IMR-90 (cell line): ENCODE data around the gene GRK2. TPM values are rescaled to one million over a fixed set of nuclear protein-coding genes. Genes with fewer than 3 reads are reported as not detected.

Source experiments
- ATAC-seq: fragments of 200-7000 bp; cut with Tn5 transposase; 2 replicates; pipeline ENCODE4 v1.9.1; 2020; ENCODE audit warnings: low read depth, mild to moderate bottlenecking, moderate library complexity
- BruUV-seq: library from RNA; stranded (reverse); fragments of 400-500 nt; replicated peaks from 2 replicates; lab custom pipeline; 2021; lab: Mats Ljungman, UMichigan
- CTCF ChIA-PET: fragments of 300-600 bp; formaldehyde crosslinking; extraction: SDS; loops from one replicate; lab custom pipeline; 2021; ENCODE audit warnings: antibody characterized with exemption; lab: Yijun Ruan, JAX
- POLR2A ChIA-PET: fragments of 300-600 bp; sonication (Branson Sonifier 250); formaldehyde crosslinking; loops from one replicate; lab custom pipeline; 2022; ENCODE audit warnings: antibody characterized with exemption; ENCODE audit not compliant: unreplicated experiment; lab: Charles Lee
- DNase-seq: peaks from one replicate; pipeline ENCODE4 v3.0.0; 2013
- H2AFZ ChIP-seq: replicated peaks from 2 replicates; pipeline ENCODE3; 2013; ENCODE audit warnings: low read length, mild to moderate bottlenecking; ENCODE audit not compliant: poor library complexity
- H2AK5ac ChIP-seq: 2 replicates; pipeline ENCODE4 v1.6.1; 2013; ENCODE audit warnings: low read depth, low read length, inconsistent platforms
- H2AK9ac ChIP-seq: replicated peaks from 2 replicates; pipeline ENCODE3; 2013; ENCODE audit warnings: mild to moderate bottlenecking, low read depth, low read length, moderate library complexity; ENCODE audit not compliant: poor library complexity
- H2BK120ac ChIP-seq: 2 replicates; pipeline ENCODE4 v1.6.1; 2013; ENCODE audit warnings: low read depth, low read length, inconsistent platforms
- H2BK15ac ChIP-seq: 3 replicates; pipeline ENCODE4 v1.6.1; 2013; ENCODE audit warnings: low read depth, low read length, inconsistent platforms
- H2BK20ac ChIP-seq: 2 replicates; pipeline ENCODE4 v1.6.1; 2013; ENCODE audit warnings: low read depth, mild to moderate bottlenecking, inconsistent platforms, low read length, moderate library complexity
- H2BK5ac ChIP-seq: 2 replicates; pipeline ENCODE4 v1.6.1; 2013; ENCODE audit warnings: mild to moderate bottlenecking, low read depth, low read length, inconsistent platforms; ENCODE audit not compliant: poor library complexity, severe bottlenecking
- H3K14ac ChIP-seq: replicated peaks from 2 replicates; pipeline ENCODE4 v1.6.1; 2013; ENCODE audit warnings: low read depth, low read length, inconsistent platforms
- H3K18ac ChIP-seq: 2 replicates; pipeline ENCODE4 v1.6.1; 2013; ENCODE audit warnings: low read depth, low read length, control low read depth
- H3K23ac ChIP-seq: 2 replicates; pipeline ENCODE4 v1.6.1; 2013; ENCODE audit warnings: low read depth, low read length, inconsistent platforms
- H3K27ac ChIP-seq: 2 replicates; pipeline ENCODE4 v1.5.1; 2013; ENCODE audit warnings: mild to moderate bottlenecking, control low read depth, low read length; ENCODE audit not compliant: insufficient read depth
- H3K27me3 ChIP-seq: 2 replicates; pipeline ENCODE4 v1.6.1; 2013; ENCODE audit warnings: low read length; ENCODE audit not compliant: control insufficient read depth, insufficient read depth
- H3K36me3 ChIP-seq: 2 replicates; pipeline ENCODE4 v1.6.1; 2013; ENCODE audit warnings: low read length, mixed read lengths; ENCODE audit not compliant: control insufficient read depth, insufficient read depth
- H3K4ac ChIP-seq: 2 replicates; pipeline ENCODE4 v1.6.1; 2013; ENCODE audit warnings: low read depth, low read length, inconsistent platforms
- H3K4me1 ChIP-seq: 2 replicates; pipeline ENCODE4 v1.6.1; 2013; ENCODE audit warnings: low read length, mixed read lengths; ENCODE audit not compliant: control insufficient read depth, insufficient read depth
- H3K4me2 ChIP-seq: 2 replicates; pipeline ENCODE4 v1.6.1; 2013; ENCODE audit warnings: low read depth, mild to moderate bottlenecking, control low read depth, low read length, moderate library complexity
- H3K4me3 ChIP-seq: 2 replicates; pipeline ENCODE4 v1.5.1; 2013; ENCODE audit warnings: low read depth, mild to moderate bottlenecking, control low read depth, low read length, moderate library complexity; ENCODE audit not compliant: insufficient read depth
- H3K56ac ChIP-seq: 2 replicates; pipeline ENCODE4 v1.6.1; 2013; ENCODE audit warnings: low read length, inconsistent platforms; ENCODE audit not compliant: insufficient read depth; ENCODE audit errors: extremely low read depth
- H3K79me1 ChIP-seq, 2 experiments: 2 replicates each; pipeline ENCODE4 v1.6.1; 2013; ENCODE audit warnings: low read length in 2 of 2, inconsistent platforms in 1 of 2, low read depth in 1 of 2
- H3K9ac ChIP-seq: 2 replicates; pipeline ENCODE4 v1.6.1; 2013; ENCODE audit warnings: low read depth, low read length, control low read depth
- H3K9me1 ChIP-seq: 2 replicates; pipeline ENCODE4 v1.6.1; 2013; ENCODE audit warnings: low read length, inconsistent platforms; ENCODE audit not compliant: insufficient read depth
- H3K9me3 ChIP-seq: 2 replicates; pipeline ENCODE4 v1.6.1; 2013; ENCODE audit warnings: low read length; ENCODE audit not compliant: control insufficient read depth, insufficient read depth
- H4K20me1 ChIP-seq: 2 replicates; pipeline ENCODE4 v1.6.1; 2013; ENCODE audit warnings: low read length, inconsistent platforms; ENCODE audit not compliant: insufficient read depth
- H4K5ac ChIP-seq: 2 replicates; pipeline ENCODE4 v1.6.1; 2013; ENCODE audit warnings: mild to moderate bottlenecking, low read depth, low read length, control low read depth
- H4K8ac ChIP-seq, 2 experiments: 2 replicates each; pipeline ENCODE4 v1.6.1; 2013; ENCODE audit warnings: low read depth in 2 of 2, low read length in 2 of 2, control low read depth in 1 of 2, inconsistent platforms in 1 of 2
- H4K91ac ChIP-seq: 2 replicates; pipeline ENCODE4 v1.6.1; 2013; ENCODE audit warnings: low read depth, low read length, inconsistent platforms; ENCODE audit not compliant: insufficient read depth
- BHLHE40 ChIP-seq: fragments of 150-350 bp; IDR thresholded peaks from 2 replicates; pipeline ENCODE4 v1.6.1; 2016; ENCODE audit warnings: mild to moderate bottlenecking, low read depth, low read length
- CEBPB ChIP-seq: IDR thresholded peaks from 2 replicates; pipeline ENCODE4 v1.6.1; 2012; ENCODE audit warnings: low read depth, low read length, improper control_type of control experiment
- CTCF ChIP-seq: conservative IDR thresholded peaks from 2 replicates; pipeline ENCODE4 v1.5.1; 2012; ENCODE audit warnings: mild to moderate bottlenecking, low read depth, low read length, improper control_type of control experiment
- FOS ChIP-seq: fragments of 150-350 bp; IDR thresholded peaks from 2 replicates; pipeline ENCODE4 v1.6.1; 2016; ENCODE audit warnings: low read depth, low read length
- MAFK ChIP-seq: IDR thresholded peaks from 2 replicates; pipeline ENCODE4 v1.6.1; 2012; ENCODE audit warnings: low read depth, low read length, improper control_type of control experiment
- MAZ ChIP-seq: IDR thresholded peaks from 2 replicates; pipeline ENCODE4 v1.6.1; 2012; ENCODE audit warnings: low read depth, mild to moderate bottlenecking, low read length, improper control_type of control experiment, moderate library complexity, borderline replicate concordance
- MXI1 ChIP-seq: IDR thresholded peaks from 2 replicates; pipeline ENCODE4 v1.6.1; 2012; ENCODE audit warnings: low read depth, mild to moderate bottlenecking, low read length, moderate library complexity, borderline replicate concordance
- NFE2L2 ChIP-seq: fragments of 150-350 bp; IDR thresholded peaks from 2 replicates; pipeline ENCODE4 v1.6.1; 2016; ENCODE audit warnings: low read depth, mild to moderate bottlenecking, low read length
- POLR2A ChIP-seq: IDR thresholded peaks from 2 replicates; pipeline ENCODE4 v1.6.1; 2012; ENCODE audit warnings: mild to moderate bottlenecking, low read depth, low read length
- RAD21 ChIP-seq: IDR thresholded peaks from 2 replicates; pipeline ENCODE4 v1.6.1; 2012; ENCODE audit warnings: low read length, improper control_type of control experiment
- SMC3 ChIP-seq: fragments of 150-350 bp; IDR thresholded peaks from 2 replicates; pipeline ENCODE4 v1.6.1; 2016; ENCODE audit warnings: low read depth, mild to moderate bottlenecking, antibody characterized with exemption, low read length, moderate library complexity
- WGBS, 2 experiments: methylation state at CpG; one replicate each; pipeline versions ENCODE4 v1.1.5 to v1.1.7; 2013; ENCODE audit warnings: missing lambda C conversion rate in 2 of 2; ENCODE audit not compliant: insufficient read length in 1 of 2; ENCODE audit errors: extremely low coverage in 2 of 2; 5-methylcytosine and 5-hydroxymethylcytosine counted together
- dilution Hi-C: fragments of 300-500 bp; cut with HindIII; formaldehyde crosslinking; loops from one replicate; pipeline ENCODE4 v1.14.3; 2018; ENCODE audit warnings: low sequenced_read_pairs; ENCODE audit not compliant: unreplicated experiment
- in situ Hi-C: fragments of 300-500 bp; cut with MboI; formaldehyde crosslinking; loops from 3 replicates; pipeline ENCODE4 v1.14.3; 2019; ENCODE audit warnings: low sequenced_read_pairs, inconsistent platforms, mixed read lengths
- intact Hi-C: fragments of 100-400 bp; cut with micrococcal nuclease; formaldehyde crosslinking; loops from 2 replicates; pipeline ENCODE4 v1.10.0; 2022
- polyA plus RNA-seq, 3 experiments: library from polyadenylated mRNA; depleted of rRNA; stranded (reverse); fragments of >200 nt; gene quantifications; 2 replicates each; pipeline ENCODE4 v1.2.3, GENCODE V29; 2012; ENCODE audit warnings: low replicate concordance in 1 of 3
- total RNA-seq: library from RNA; depleted of rRNA; stranded (reverse); fragments of >200 nt; gene quantifications from 2 replicates; pipeline ENCODE4 v1.2.3, GENCODE V29; 2012
- TF ChIP-seq, protein P1 (sequence below): fragments of 150-350 bp; IDR thresholded peaks from 2 replicates; pipeline ENCODE4 v1.6.1; 2017; ENCODE audit warnings: mild to moderate bottlenecking, antibody characterized with exemption, low read length, low read depth
- TF ChIP-seq, protein P2 (sequence below): fragments of 150-350 bp; IDR thresholded peaks from 2 replicates; pipeline ENCODE4 v1.6.1; 2016; ENCODE audit warnings: low read depth, mild to moderate bottlenecking, low read length, moderate library complexity, borderline replicate concordance

GRK2 gene
- total and polyA plus RNA-seq, 2 of the 4 experiments (the other 2 are of a cell fraction) = 26.7 to 41.8 TPM

- Histone ChIP-seq H2BK15ac (no peak overlapping the region), H4K20me1 (peaks cover 5% of the 10 kb centered on the region), H2AK9ac (no peak overlapping the region), H3K4me3 (no peak overlapping the region), H2BK5ac (no peak overlapping the region), H3K56ac (no peak overlapping the region), H3K9me3 (no peaks in the 10 kb centered on the region), H3K23ac (no peak overlapping the region), H3K9ac (no peak overlapping the region), H3K79me1 (peaks cover 15 to 44% of the 10 kb centered on the region in 2 experiments), H3K9me1 (peaks cover 7% of the 10 kb centered on the region), H4K5ac (no peak overlapping the region), H3K14ac (no peak overlapping the region), H4K8ac (no peak overlapping the region), H3K4ac (no peak overlapping the region), H2BK20ac (no peak overlapping the region), H2AFZ (no peak overlapping the region), H4K91ac (no peak overlapping the region), H3K27me3 (no peaks in the 10 kb centered on the region), H3K4me1 (peaks cover 13% of the 10 kb centered on the region), H3K27ac (no peak overlapping the region), H2AK5ac (no peak overlapping the region), H3K36me3 (peaks cover 66% of the 10 kb centered on the region), H2BK120ac (no peak overlapping the region), H3K4me2 (no peak overlapping the region), H3K18ac (no peak overlapping the region)
- WGBS, 2 experiments = 100% methylated on average over 4 of the region's 27 CpGs; no CpG with 5 or more reads in 1 of the 2 experiments
- dilution Hi-C loops = no loop called here
- POLR2A ChIA-PET = no interaction called here
- intact Hi-C loops = no loop called here
- TF ChIP-seq POLR2A (no peak), NFE2L2 (no peak), CEBPB (no peak), MAZ (no peak), BHLHE40 (no peak), SMC3 (no peak), MXI1 (no peak), MAFK (no peak), CTCF (no peak), FOS (no peak), RAD21 (no peak)
- TF ChIP-seq, protein P1, sequence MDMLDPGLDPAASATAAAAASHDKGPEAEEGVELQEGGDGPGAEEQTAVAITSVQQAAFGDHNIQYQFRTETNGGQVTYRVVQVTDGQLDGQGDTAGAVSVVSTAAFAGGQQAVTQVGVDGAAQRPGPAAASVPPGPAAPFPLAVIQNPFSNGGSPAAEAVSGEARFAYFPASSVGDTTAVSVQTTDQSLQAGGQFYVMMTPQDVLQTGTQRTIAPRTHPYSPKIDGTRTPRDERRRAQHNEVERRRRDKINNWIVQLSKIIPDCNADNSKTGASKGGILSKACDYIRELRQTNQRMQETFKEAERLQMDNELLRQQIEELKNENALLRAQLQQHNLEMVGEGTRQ = no peak
- TF ChIP-seq, protein P2, sequence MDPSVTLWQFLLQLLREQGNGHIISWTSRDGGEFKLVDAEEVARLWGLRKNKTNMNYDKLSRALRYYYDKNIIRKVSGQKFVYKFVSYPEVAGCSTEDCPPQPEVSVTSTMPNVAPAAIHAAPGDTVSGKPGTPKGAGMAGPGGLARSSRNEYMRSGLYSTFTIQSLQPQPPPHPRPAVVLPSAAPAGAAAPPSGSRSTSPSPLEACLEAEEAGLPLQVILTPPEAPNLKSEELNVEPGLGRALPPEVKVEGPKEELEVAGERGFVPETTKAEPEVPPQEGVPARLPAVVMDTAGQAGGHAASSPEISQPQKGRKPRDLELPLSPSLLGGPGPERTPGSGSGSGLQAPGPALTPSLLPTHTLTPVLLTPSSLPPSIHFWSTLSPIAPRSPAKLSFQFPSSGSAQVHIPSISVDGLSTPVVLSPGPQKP = no peak
- DNase-seq (no peak), ATAC-seq (no peak)
- in situ Hi-C loops = no loop called here
- no TSS peak for BruUV-seq
- CTCF ChIA-PET = no interaction called here
Observed at GRCh38 chr11:67281552-67282150, 15.4 kb downstream of the GRK2 start.
